ENCODE measurements around the gene ARL9.

Gene ARL9

GRCh38 chr4:56505269-56506130 is at the start of gene ARL9:
Gene ARL9, plus strand, starts transcription at chr4:56505791. Its CDS starts 72 bp downstream, at chr4:56505863.
- peak; percentile 67 for DNase-seq

- DNase-seq, result no peak
Measured at GRCh38 chr4:56460085-56460484, 45.5 kb upstream of the ARL9 start.

GRCh38 chr4:56462157-56462556 is 43.4 kb upstream of the ARL9 start:
- DNase-seq, result no peak

- DNase-seq, result no peak
Measured at GRCh38 chr4:56463711-56464110, 41.9 kb upstream of the ARL9 start.

- DNase-seq, result no peak
Measured at GRCh38 chr4:56464581-56464980, 41.0 kb upstream of the ARL9 start.

GRCh38 chr4:56465599-56466295 is 39.8 kb upstream of the ARL9 start:
- DNase-seq, result no peak

- peak; percentile 33 for DNase-seq
Measured at GRCh38 chr4:56466296-56466761, 39.3 kb upstream of the ARL9 start.

- DNase-seq, result no peak
Measured at GRCh38 chr4:56466910-56467283, 38.7 kb upstream of the ARL9 start.

- peak; percentile 91 for DNase-seq
Measured at GRCh38 chr4:56467284-56468096, 38.1 kb upstream of the ARL9 start, which contains the start of gene SRP72. Gene SRP72, plus strand, starts transcription at chr4:56467617. Its CDS starts 19 bp downstream, at chr4:56467636.

GRCh38 chr4:56468097-56468422 is 37.5 kb upstream of the ARL9 start:
- DNase-seq, result peak; percentile 47

- DNase-seq, result no peak
Measured at GRCh38 chr4:56469489-56470210, 35.9 kb upstream of the ARL9 start.

- DNase-seq, result no peak
Measured at GRCh38 chr4:56475917-56476316, 29.7 kb upstream of the ARL9 start.

- no peak for DNase-seq
Measured at GRCh38 chr4:56477192-56477702, 28.3 kb upstream of the ARL9 start.

GRCh38 chr4:56480691-56481090 is 24.9 kb upstream of the ARL9 start:
- no peak for DNase-seq

GRCh38 chr4:56496241-56496640 is 9.3 kb upstream of the ARL9 start:
- DNase-seq, result no peak

- no peak for DNase-seq
Measured at GRCh38 chr4:56511098-56511497, 5.5 kb downstream of the ARL9 start.

- DNase-seq, result no peak
Measured at GRCh38 chr4:56512166-56512565, 6.6 kb downstream of the ARL9 start.

- DNase-seq, result no peak
Measured at GRCh38 chr4:56513517-56513916, 7.9 kb downstream of the ARL9 start.

GRCh38 chr4:56530269-56531148 is 24.9 kb downstream of the ARL9 start:
- peak; percentile 89 for DNase-seq

- no peak for DNase-seq
Measured at GRCh38 chr4:56531149-56531770, 25.7 kb downstream of the ARL9 start.

- no peak for DNase-seq
Measured at GRCh38 chr4:56531823-56532222, 26.2 kb downstream of the ARL9 start.

Measured in activated CD4-positive, alpha-beta T cell treated with anti-CD3 and anti-CD28 coated beads for 48 hours (primary cell).